Left ventricle myocardium inferior (tissue), 1 donor: ENCODE results near the gene ID3. TPM values are rescaled to one million over a fixed set of nuclear protein-coding genes. Genes with fewer than 3 reads are reported as not detected.

ENCODE experiments used
- DNase-seq: peaks from one replicate; pipeline ENCODE4 v3.0.0-alpha.2; 2020
- H3K27ac ChIP-seq: fragments of 200-600 bp; replicated peaks from 2 replicates; pipeline ENCODE4 v1.8.0; 2021
- H3K27me3 ChIP-seq: fragments of 200-600 bp; 2 replicates; pipeline ENCODE4 v1.8.0; 2021; ENCODE audit warnings: low read depth
- H3K36me3 ChIP-seq: fragments of 200-600 bp; 2 replicates; pipeline ENCODE4 v1.8.0; 2021
- H3K4me1 ChIP-seq: fragments of 200-600 bp; 2 replicates; pipeline ENCODE4 v1.8.0; 2021
- H3K4me3 ChIP-seq: fragments of 200-600 bp; 2 replicates; pipeline ENCODE4 v1.8.0; 2021; ENCODE audit warnings: mild to moderate bottlenecking, moderate library complexity
- H3K9me3 ChIP-seq: fragments of 200-600 bp; replicated peaks from 2 replicates; pipeline ENCODE4 v1.8.0; 2021
- intact Hi-C: fragments of 100-400 bp; cut with micrococcal nuclease; formaldehyde crosslinking; loops from one replicate; pipeline ENCODE4 v1.11.0; 2022
- total RNA-seq: library from RNA; stranded (reverse); fragmentation: NEBNext Ultra II Directional; extraction: Animal tissue kit (Norgen Biotek cat#: 25700); gene quantifications from one replicate; pipeline ENCODE4 v1.2.1, GENCODE V29; 2021
- TF ChIP-seq, protein P1 (sequence below): fragments of 200-600 bp; IDR thresholded peaks from 2 replicates; pipeline ENCODE4 v1.8.0; 2021; ENCODE audit warnings: antibody characterized with exemption, mild to moderate bottlenecking, borderline replicate concordance
- donor health status: DM: no; HTN: yes; CAD: no; lungs with severe emphysema.

The ID3 gene
- total RNA-seq, 1 donor from 2014 or later, result 75.2 TPM

DNA sequence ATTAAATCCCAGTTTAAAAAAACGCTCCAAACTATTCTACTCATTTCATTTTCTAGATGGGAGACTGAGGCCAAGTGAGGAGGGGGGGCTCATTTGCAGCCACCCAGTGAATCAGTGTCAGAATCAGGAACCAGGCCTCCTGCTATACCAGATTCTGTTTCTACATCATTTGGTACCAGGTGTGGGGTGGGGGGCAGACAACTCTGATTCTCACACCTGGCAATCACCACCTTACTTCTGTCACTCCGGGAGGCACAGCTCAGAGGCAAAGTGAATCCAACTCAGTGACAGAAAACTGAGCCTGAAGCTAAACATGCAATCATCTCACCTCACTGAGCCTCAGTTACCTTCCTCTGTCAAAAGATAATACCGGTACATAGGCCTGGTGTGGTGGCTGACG lies 23.5 kb upstream of the ID3 start:
- no peak for DNase-seq
- Histone ChIP-seq H3K4me1 (peaks cover 33% of the 10 kb centered on the region), H3K9me3 (no peaks in the 10 kb centered on the region), H3K4me3 (no peak overlapping the region), H3K27ac (peak overlapping the region; percentile 85), H3K27me3 (no peaks in the 10 kb centered on the region), H3K36me3 (no peaks in the 10 kb centered on the region)
- TF ChIP-seq, protein P1, sequence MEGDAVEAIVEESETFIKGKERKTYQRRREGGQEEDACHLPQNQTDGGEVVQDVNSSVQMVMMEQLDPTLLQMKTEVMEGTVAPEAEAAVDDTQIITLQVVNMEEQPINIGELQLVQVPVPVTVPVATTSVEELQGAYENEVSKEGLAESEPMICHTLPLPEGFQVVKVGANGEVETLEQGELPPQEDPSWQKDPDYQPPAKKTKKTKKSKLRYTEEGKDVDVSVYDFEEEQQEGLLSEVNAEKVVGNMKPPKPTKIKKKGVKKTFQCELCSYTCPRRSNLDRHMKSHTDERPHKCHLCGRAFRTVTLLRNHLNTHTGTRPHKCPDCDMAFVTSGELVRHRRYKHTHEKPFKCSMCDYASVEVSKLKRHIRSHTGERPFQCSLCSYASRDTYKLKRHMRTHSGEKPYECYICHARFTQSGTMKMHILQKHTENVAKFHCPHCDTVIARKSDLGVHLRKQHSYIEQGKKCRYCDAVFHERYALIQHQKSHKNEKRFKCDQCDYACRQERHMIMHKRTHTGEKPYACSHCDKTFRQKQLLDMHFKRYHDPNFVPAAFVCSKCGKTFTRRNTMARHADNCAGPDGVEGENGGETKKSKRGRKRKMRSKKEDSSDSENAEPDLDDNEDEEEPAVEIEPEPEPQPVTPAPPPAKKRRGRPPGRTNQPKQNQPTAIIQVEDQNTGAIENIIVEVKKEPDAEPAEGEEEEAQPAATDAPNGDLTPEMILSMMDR, result no peak
- intact Hi-C loops, result no loop called here

GRCh38 chr1:23581219-23581618 lies 21.9 kb upstream of the ID3 start:
- DNase-seq, result peak; percentile 69
- Histone ChIP-seq H3K27me3 (no peaks in the 10 kb centered on the region), H3K27ac (peak overlapping the region; percentile 85), H3K9me3 (no peaks in the 10 kb centered on the region), H3K4me1 (peaks cover 39% of the 10 kb centered on the region), H3K36me3 (no peaks in the 10 kb centered on the region), H3K4me3 (no peak overlapping the region)
- TF ChIP-seq, protein P1, result no peak
- intact Hi-C loops, result no loop called here

DNA sequence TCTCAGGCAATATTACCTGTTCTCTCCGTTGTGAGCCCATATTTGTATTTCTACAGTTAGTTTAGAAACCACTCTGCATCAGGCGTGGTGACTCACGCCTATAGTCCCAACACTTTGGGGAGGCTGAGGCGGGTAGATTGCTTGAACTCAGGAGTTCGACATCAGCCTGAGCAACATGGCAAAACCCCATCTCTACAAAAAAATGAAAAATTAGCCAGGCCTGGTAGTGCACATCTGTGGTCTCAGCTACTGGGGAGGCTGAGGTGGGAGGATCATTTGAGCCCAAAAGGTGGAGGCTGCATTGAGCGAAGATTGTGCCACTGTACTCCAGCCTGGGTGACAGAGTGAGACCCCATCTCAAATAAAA lies 19.7 kb upstream of the ID3 start:
- no peak overlapping the region for H3K4me3 ChIP-seq
- peaks cover 49% of the 10 kb centered on the region for H3K4me1 ChIP-seq
- no peaks in the 10 kb centered on the region for H3K27me3 ChIP-seq
- DNase-seq, result no peak
- H3K27ac ChIP-seq, result peak overlapping the region; percentile 85
- H3K36me3 ChIP-seq, result no peaks in the 10 kb centered on the region
- TF ChIP-seq, protein P1, result no peak
- intact Hi-C loops, result no loop called here
- no peaks in the 10 kb centered on the region for H3K9me3 ChIP-seq

- no peak overlapping the region for H3K4me3 ChIP-seq
- peak overlapping the region; percentile 85 for H3K27ac ChIP-seq
- peaks cover 49% of the 10 kb centered on the region for H3K4me1 ChIP-seq
- no peaks in the 10 kb centered on the region for H3K9me3 ChIP-seq
- no peaks in the 10 kb centered on the region for H3K27me3 ChIP-seq
- H3K36me3 ChIP-seq, result no peaks in the 10 kb centered on the region
- DNase-seq, result no peak
- TF ChIP-seq, protein P1, result no peak
- intact Hi-C loops, result no loop called here
Observed at GRCh38 chr1:23578311-23578996, 19.2 kb upstream of the ID3 start.

DNA sequence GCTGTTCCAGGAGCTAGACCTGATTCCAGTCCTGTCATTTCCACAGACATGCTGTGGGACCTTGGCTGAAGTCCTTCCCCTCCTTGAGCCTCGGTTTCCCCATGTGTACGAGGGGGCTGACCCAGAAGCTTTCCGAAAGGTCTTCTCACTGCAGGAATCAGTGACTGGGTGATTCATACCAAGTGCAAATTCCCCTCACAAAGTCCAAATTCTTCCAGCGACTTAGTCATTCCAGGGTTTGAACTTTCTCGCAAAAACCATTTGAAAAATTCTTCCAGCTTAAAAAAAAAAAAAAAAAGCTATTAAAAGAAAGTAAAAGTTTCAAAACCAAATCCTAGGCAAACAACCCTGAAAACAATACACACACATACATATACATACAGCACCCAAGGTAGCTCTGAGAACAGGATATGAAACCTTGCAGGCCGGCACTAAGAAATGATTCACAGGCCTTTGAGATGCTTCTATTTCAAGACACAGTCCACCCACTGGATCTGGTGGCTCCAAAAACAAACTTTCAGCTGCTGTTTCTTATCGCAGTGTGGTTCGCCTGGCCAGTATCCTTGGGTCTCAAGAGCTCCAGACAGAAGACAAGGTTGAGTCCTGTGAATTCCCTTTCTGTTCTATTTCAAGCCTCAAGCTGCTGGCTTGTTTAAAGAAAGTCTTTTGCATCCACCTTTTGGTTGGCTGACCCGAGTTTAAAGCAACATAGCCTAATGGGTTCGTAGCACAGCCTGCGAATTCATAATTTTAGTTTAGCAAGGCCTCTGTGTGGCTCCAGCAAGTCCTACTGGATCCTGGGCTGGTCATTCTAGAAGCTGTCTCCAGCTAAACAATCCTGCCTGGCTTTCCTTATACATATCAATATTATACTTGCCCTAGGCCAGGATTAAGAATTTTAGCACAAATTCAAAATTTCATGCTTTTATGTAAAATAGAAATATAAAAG lies 18.0 kb upstream of the ID3 start:
- DNase-seq, result no peak
- intact Hi-C loops, result no loop called here
- Histone ChIP-seq H3K4me3 (peak overlapping the region; percentile 41), H3K9me3 (no peaks in the 10 kb centered on the region), H3K27ac (peak overlapping the region; percentile 85), H3K27me3 (no peaks in the 10 kb centered on the region), H3K36me3 (no peaks in the 10 kb centered on the region), H3K4me1 (peaks cover 49% of the 10 kb centered on the region)
- TF ChIP-seq, protein P1, result no peak
